ENCODE results near the gene EMX2. TPM values are rescaled to one million over a fixed set of nuclear protein-coding genes. Genes with fewer than 3 reads are reported as not detected.

EMX2 gene
- total and polyA plus RNA-seq, 2 donors from 2014 or later = 44.9 to 82.8 TPM

GRCh38 chr10:117501460-117502035 is 41.0 kb upstream of the EMX2 start:
- no peaks in the 10 kb centered on the region for H3K36me3 ChIP-seq (ENCODE audit: control insufficient read depth in 2 of 3, insufficient read depth in 3 of 3, low read length in 3 of 3)
- intact Hi-C loops (cut with DNase I) = no loop called here
- peaks cover 3 to 12% (median 5%) of the 10 kb centered on the region in 3 donors for H3K4me1 ChIP-seq (ENCODE audit: control insufficient read depth in 2 of 3, insufficient read depth in 2 of 3, low read depth in 1 of 3, low read length in 3 of 3)
- DNase-seq = peak in 1 of 5 donors; percentile 6
- no peak overlapping the region for H3K4me3 ChIP-seq (ENCODE audit: low read length in 3 of 3)
- H3K27me3 ChIP-seq (ENCODE audit: control insufficient read depth, insufficient read depth, low read length) = no peaks in the 10 kb centered on the region
- no peak overlapping the region for H3K9ac ChIP-seq (ENCODE audit: low read length in 3 of 3)
- no peak for FAIRE-seq
- no peak for TF ChIP-seq CTCF (IDR thresholded peaks at IDR 0.05; ENCODE audit: borderline replicate concordance, extremely low read depth, insufficient read depth)
- no peaks in the 10 kb centered on the region for H3K9me3 ChIP-seq (ENCODE audit: control insufficient read depth in 2 of 3, insufficient read depth in 1 of 3, low read length in 3 of 3)
- no peak overlapping the region for H3K27ac ChIP-seq (ENCODE audit: low read depth in 2 of 2, low read length in 2 of 2)

- DNase-seq (peak in 1 of 5 donors; percentile 9), FAIRE-seq (no peak)
- no peak overlapping the region for H3K9ac ChIP-seq (ENCODE audit: low read length in 3 of 3)
- no peaks in the 10 kb centered on the region for H3K36me3 ChIP-seq (ENCODE audit: control insufficient read depth in 2 of 3, insufficient read depth in 3 of 3, low read length in 3 of 3)
- peaks cover 0 to 12% (median 5%) of the 10 kb centered on the region in 3 donors for H3K4me1 ChIP-seq (ENCODE audit: control insufficient read depth in 2 of 3, insufficient read depth in 2 of 3, low read depth in 1 of 3, low read length in 3 of 3)
- no peak overlapping the region for H3K4me3 ChIP-seq (ENCODE audit: low read length in 3 of 3)
- no peaks in the 10 kb centered on the region for H3K9me3 ChIP-seq (ENCODE audit: control insufficient read depth in 2 of 3, insufficient read depth in 1 of 3, low read length in 3 of 3)
- no peak overlapping the region for H3K27ac ChIP-seq (ENCODE audit: low read depth in 2 of 2, low read length in 2 of 2)
- TF ChIP-seq CTCF (IDR thresholded peaks at IDR 0.05; ENCODE audit: borderline replicate concordance, extremely low read depth, insufficient read depth) = no peak
- intact Hi-C loops (cut with DNase I) = no loop called here
- no peaks in the 10 kb centered on the region for H3K27me3 ChIP-seq (ENCODE audit: control insufficient read depth, insufficient read depth, low read length)
These were observed 39.9 kb upstream of the EMX2 start for GRCh38 chr10:117502421-117503243.

GRCh38 chr10:117503244-117504205 is 39.0 kb upstream of the EMX2 start:
- H3K9ac ChIP-seq (ENCODE audit: low read length in 3 of 3) = no peak overlapping the region
- no peaks in the 10 kb centered on the region for H3K36me3 ChIP-seq (ENCODE audit: control insufficient read depth in 2 of 3, insufficient read depth in 3 of 3, low read length in 3 of 3)
- peaks cover 0 to 12% (median 5%) of the 10 kb centered on the region in 3 donors for H3K4me1 ChIP-seq (ENCODE audit: control insufficient read depth in 2 of 3, insufficient read depth in 2 of 3, low read depth in 1 of 3, low read length in 3 of 3)
- DNase-seq (peak in 4 of 5 donors; percentile 58 to 91 (median 71)), FAIRE-seq (no peak)
- H3K27ac ChIP-seq (ENCODE audit: low read depth in 2 of 2, low read length in 2 of 2) = no peak overlapping the region
- no peak overlapping the region for H3K4me3 ChIP-seq (ENCODE audit: low read length in 3 of 3)
- intact Hi-C loops (cut with DNase I) = no loop called here
- TF ChIP-seq CTCF (IDR thresholded peaks at IDR 0.05; ENCODE audit: borderline replicate concordance, extremely low read depth, insufficient read depth) = no peak
- no peaks in the 10 kb centered on the region for H3K9me3 ChIP-seq (ENCODE audit: control insufficient read depth in 2 of 3, insufficient read depth in 1 of 3, low read length in 3 of 3)
- H3K27me3 ChIP-seq (ENCODE audit: control insufficient read depth, insufficient read depth, low read length) = no peaks in the 10 kb centered on the region
